H1 (cell line): ENCODE measurements around the gene ITGB5. TPM values are rescaled to one million over a fixed set of nuclear protein-coding genes. Genes with fewer than 3 reads are reported as not detected.

ENCODE experiments used
- ATF3 ChIP-seq: IDR thresholded peaks from 2 replicates; pipeline ENCODE4 v1.6.1; 2011; ENCODE audit warnings: low read depth, mild to moderate bottlenecking, low read length; ENCODE audit not compliant: insufficient read depth
- EP300 ChIP-seq, 2 experiments: IDR thresholded peaks; 1 replicate in 1 of 2; 2 replicates in 1 of 2; pipeline ENCODE4 v1.6.1; 2011 to 2012; ENCODE audit warnings: low read depth in 2 of 2, low read length in 2 of 2, mild to moderate bottlenecking in 2 of 2, borderline replicate concordance in 1 of 2, inconsistent platforms in 1 of 2, moderate library complexity in 1 of 2
- polyA plus RNA-seq, 7 experiments: library from polyadenylated mRNA; depleted of rRNA in 3 of 7; stranded (reverse) in 5 of 7; unstranded in 2 of 7; fragments of >200 nt in 5 of 7; fragments of 200-250 nt in 2 of 7; gene quantifications; 1 replicate in 5 of 7; 2 replicates in 1 of 7; 4 replicates in 1 of 7; pipeline versions ENCODE4 v1.2.1 to v1.2.3, GENCODE V29; 2011 to 2013; ENCODE audit warnings: missing spikeins in 2 of 7, mixed read lengths in 2 of 7
- total RNA-seq: library from RNA; stranded (reverse); fragmentation: NEBNext Ultra II Directional; extraction: Animal tissue kit (Norgen Biotek cat#: 25700); gene quantifications from 2 replicates; pipeline ENCODE4 v1.2.1, GENCODE V29; 2021

Gene ITGB5
- total and polyA plus RNA-seq, 2 of the 8 experiments (the other 6 are each of a cell fraction or from before 2014, with no cell fraction given) = 101 to 268 TPM

DNA sequence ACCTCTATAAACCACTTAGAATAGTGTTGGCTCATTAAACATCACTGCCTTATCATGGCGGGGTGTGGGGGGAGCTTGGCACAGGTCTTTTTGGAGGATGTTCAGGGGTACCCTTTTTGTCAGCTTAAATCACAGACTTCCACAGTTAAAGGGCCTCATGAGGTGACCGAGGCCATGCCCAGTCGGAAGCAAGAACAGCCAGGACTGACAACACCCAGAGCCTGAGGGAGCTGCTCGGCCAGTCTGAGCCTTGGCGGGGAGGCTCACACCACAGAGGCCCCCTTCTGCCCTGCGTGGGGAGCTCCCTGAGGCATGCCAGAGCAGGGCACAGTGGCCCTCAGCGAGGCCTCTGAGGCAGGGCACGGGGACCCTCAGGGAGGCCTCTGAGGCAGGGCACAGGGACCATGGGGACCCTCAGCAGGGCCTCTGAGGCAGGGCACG lies 107.4 kb downstream of the ITGB5 start (continued):
- TF ChIP-seq ATF3 = no peak
- TF ChIP-seq EP300 (IDR thresholded peaks at IDR 0.05; ENCODE audit: borderline replicate concordance in 1 of 2, low read depth in 2 of 2, low read length in 2 of 2) = no peak
